NCI-H2227 (cell line): Measurements from ENCODE around the gene DDX39A.
A peak's percentile ranks its signal among the peaks of the same experiment; 100 is the strongest.

Experiments used
- DNase-seq: peaks from one replicate; lab custom pipeline; 2025; ENCODE audit not compliant: unreplicated experiment; lab: John Stamatoyannopoulos, UW

Gene DDX39A

DNA sequence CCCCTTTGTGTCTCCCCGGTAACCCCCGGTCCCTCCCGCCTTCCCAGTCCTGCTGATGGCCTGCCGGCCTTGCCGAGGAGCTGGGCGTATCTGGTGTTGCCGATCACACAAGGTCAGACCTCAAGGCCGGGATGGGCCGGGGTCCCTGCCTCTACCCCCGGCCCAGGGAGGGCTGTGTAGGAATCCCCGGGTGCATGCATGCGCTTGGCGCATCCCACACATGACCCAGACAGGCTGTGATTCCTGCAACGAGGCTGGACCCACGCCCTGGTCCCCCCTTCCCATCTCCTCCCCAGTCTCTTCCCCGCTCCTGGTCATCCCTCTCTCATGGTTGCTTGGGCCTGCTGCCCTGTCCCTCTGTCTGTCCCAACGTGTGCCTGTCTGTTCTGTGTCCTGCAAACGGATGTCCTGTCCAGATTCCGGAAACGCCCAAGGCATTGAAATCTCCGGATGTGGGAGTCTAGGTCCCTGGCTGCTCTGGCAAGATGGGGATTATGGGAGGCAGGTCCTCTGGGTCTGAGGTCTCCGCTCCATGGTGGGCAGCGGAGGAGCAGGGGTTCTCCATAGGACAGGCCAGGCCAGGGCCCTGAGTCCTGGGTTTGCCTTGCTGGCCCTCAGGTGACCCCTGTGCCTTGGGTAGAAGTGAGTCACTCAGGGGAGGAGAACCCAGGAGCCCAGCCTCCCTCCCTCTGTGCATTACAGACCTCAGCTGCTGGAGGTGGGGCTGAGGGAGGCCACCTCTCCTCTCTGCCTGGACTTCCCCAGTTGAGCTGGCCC is 15.6 kb upstream of the DDX39A start:
- DNase-seq = no peak

DNA sequence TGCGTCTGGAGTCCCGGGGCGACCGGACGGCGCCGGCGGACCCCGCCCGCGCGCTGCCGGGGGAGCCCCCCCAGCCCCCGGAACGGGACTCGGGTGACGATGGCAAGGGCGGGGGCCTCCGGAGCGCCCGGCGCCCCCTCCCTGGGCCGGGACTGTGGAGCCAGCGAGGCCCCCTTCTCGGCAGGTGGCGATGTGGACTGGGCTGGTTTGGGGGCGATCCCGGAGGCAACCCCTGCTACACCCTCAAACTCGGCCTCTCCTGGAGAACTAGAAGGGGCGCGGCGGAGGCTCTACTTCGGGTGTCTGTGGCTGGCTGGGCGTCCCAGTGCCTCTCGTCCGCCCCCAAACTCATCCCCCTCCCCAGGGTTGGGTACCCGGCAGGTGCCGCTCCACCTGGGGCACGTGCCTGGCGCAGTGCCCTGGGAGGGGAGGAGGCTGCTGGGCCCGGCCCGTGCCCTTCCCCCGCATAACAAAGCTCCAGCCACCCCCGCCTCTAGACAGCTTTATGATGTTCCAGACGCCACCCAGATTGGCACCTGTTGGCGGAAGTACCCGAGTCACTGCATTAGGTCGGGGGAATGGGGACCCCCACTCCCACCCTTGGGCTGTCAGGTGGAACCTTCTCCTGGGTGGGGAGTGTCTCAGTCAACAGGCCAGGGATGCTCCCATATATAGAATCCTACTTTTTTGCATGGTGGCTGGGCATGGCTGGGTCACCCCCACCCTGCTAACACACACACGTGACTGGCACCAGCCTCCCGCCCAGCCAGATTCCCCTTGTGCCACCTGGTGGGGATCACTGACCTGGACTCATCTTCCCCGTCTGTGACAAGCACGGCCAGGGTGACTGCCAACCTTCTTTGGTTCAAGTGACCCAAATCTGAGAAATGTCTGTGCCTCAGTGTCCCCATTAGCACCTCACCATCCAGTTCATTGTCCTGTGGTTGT is 14.7 kb upstream of the DDX39A start:
- DNase-seq = peak; percentile 25

DNA sequence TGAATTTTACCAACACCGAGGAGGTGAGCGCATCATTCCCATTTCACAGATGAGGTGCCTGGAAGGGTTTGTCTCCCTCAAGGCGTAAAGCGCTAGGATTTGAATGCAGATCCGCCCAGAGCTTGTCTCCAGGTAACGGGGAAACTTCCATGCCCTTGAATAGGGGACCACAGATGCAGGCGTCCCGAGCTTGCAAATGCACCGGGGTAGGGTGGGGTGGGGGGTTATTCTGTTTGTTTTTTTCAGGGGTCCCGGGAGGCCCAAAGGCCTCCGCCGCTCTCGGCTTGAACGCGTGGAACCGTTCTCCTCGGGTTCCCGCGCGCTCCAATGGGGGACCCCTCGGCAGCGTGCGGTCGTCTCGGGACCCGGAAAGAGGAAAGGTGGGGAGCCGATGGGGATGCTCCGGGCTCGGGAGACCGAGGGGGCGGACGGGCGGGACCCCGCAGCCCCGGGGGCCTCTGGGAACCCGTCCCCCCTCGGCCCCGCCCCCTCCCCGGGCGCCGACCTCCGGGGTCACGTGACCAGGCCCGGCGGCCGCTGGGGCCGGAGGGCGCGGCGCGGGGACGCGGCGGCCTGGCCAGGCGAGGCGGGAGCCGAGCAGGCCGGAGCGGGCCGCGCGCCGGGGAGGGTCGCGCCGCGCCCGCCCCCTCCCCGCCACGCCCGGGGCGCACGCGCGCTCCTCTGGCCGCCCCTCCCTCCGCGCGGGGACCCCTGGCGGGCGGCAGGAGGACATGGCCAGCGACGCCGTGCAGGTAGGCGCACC is 13.8 kb upstream of the DDX39A start, which contains the start of gene PKN1:
Gene PKN1, plus strand, starts transcription at position 516 of the 763 bp plus-strand sequence. Its CDS starts 216 bp downstream, at position 732.
- peak; percentile 69 for DNase-seq

DNA sequence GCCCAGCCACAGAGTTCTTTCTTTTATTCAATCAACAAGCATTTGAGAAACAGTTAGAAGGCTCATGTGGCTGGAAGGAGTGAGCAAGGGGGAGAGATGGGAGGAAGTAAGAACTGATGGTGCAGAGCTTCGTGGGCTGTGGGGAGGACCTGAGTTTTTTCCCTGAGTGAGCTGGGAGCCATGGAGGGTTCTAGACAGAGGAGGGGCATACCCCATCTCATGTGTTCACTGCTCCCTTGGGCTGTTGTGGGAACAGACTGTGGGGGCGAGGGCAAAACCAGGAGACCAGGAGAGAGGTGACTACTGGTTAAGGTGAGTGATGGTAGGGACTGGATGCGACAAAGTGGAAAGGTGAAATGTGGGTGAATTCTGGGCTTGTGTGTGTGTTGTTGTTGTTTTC is 11.6 kb upstream of the DDX39A start:
- no peak for DNase-seq

DNA sequence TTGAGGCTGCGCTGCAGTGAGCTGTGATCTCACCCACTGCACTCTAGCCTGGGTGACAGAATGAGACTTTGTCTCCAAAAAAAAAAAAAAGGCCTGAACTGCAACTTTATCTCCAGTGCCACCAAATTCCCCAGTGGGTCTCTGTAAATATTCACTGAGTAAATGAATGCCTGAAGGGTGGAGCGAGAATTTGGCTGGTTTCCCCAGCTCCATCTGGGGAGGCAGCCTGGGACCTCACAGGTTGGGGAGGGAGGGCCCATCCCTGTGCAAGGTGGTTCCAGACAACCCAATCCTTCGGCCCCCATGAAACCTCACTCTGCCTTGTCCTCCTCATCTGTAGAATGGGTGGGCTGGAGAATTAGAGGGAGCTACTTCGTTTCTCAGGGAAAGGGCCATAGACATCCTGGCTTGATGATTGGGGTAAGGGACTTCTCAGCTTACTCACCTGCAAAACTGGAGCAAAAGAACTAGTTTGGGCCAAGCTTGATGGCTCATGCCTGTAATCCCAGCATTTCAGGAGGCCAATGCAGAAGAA is 9.8 kb upstream of the DDX39A start:
- no peak for DNase-seq

DNA sequence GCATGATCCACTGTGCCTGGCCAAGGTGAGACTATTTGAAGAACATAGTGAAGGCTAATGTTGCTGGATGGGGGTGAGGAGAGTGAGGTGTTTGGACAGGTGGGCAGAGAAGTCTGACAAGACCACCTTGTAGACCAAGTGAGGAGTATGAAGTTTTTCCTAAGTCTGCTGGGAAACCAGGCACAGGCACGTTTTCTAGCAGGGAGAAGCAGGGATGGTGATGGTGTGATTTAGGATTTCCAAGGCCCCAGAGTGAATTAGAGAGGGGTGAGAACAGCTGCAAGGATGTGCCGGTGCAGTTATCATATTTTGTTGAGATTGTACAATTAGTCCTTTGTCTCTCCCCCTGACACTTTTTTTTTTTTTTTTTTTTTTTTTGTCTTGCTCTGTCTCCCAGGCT is 8.3 kb upstream of the DDX39A start:
- no peak for DNase-seq

DNA sequence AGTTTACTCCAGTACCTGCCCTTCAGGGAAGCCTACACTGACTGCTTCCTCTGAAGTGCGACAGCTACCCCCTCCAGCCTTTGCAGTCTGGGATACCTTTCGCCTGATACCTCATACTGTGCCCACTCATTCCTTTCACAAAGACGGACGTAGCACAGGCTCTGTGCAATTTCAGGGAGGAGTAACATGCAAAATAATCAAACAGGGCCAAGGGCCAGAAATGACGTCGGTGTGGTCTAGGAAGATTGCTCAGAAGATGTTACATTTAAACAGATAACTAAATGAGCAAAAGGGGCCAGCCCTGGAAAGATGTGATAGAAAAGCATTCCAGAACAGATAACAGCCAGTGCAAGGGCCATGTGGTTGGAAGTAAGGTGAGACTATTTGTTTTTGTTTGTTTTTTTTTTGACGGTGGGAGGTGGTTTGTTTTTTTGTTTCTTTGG is 6.6 kb upstream of the DDX39A start:
- DNase-seq = no peak

DNA sequence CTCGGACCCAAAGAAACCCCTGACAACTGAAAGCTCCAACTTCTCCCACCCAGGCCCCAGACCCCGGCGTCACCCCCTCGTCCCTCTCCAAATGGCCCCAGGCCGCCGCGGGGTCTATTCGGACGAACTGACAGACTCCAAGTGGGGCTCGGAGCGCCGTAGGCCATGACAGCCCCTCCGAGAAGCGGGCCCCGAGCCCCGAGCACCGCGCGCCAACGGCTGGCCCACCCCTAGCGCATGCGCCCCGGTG is 360 bp downstream of the DDX39A start:
- no peak for DNase-seq

DNA sequence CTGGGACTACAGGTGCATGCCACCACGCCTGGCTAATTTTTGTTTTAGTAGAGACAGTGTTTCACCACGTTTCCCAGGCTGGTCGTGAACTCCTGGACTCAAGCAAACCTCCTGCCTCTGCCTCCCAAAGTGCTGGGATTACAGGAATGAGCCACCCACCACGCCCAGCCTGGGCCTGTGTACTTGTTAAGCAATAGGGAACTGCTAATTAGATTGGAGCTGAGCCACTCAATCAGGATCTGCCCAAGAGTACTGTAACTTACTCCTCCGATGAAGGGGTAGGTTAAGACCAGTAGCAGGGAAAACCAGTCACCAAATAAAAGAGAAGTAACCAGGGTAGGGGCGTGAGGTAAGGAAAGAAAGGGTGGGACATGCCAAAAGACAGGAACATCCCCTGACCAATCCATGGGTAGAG is 2.3 kb downstream of the DDX39A start:
- DNase-seq = no peak

DNA sequence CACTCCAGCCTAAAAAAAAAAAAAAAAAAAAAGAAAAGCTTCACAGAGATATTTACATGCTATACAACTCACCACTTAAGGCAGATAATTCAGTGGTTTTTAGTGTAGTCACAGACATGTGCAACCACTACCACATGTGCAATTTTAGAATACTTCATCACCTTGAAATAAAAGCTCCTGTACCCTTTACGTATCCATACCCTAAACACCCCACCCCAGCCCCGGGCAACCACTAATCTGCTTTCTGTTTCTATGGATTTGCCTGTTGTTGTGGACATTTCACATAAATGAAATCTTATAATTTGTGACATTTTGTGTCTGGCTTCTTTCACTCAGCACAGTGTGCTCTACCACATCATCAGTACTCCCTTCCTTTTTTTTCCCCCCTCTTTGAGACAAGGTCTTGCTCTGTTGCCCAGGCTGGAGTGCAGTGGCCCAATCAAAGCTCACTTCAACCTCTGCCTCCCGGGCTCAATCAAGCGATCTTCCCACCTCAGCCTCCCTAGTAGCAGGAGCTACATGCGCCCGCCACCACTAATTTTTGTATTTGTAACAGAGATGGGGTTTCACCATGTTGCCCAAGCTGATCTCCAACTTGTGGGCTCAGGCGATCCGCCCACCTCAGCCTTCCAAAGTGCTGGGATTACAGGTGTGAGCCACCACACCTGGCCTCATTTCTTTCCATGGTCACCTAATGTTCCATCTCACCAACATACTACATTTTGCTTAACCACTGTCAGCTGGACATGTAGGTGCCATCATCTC is 4.0 kb downstream of the DDX39A start:
- DNase-seq = no peak

DNA sequence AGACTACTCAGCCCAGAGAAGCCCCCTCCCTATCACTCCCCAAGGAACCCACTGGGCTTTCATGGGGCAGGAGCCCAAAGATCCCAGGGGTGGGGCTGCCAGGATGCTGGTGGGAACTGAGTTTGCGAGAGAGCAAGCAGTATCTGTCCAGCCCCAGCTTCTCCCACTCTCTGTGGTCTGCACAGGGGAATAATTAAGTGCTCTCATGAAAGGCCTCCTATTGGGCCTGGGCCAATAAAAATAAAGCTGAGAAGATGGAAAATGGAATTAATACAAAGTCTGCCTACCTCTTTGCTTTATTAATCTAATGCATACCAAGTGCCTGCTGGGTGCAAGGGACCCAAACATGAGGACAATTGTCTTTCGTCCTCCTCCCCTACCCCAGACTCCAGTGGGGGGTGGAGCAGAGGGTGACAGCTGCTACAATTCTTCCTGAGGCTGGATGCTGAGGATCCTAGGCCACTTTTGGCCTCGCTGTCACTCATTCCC is 5.4 kb downstream of the DDX39A start:
- no peak for DNase-seq

DNA sequence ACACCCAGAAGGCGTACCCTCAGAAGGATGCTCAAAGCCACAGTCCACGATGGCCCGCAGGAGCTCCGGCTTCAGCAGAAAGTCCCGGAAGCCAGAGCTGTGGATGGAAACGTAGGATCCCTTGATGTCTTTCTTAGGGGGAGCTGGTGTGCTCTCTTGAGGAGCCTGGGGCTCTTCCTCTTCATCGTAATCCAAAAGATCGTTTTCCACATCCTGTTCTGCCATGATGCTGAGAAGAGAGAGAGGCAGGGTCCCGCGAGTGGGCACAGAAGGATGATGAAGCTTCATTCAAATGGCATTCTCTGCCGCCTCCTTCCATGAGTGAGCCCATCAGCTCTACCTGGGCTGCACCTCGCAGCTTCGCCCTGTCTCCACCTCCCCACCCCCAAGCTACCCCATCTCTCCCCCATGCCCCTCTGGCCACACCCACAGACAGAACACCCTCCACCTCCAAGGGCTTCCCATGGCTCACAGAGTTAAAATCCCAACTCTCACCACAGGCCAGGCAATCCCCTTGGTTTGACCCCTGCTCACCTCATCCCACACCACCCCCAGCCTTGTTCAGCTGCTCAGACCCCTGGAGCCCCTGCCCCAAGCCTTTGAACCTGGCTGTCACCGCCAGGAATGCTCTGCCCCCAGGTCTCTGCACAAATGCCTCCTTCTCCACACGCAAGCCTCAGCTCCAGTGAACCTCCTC is 6.0 kb downstream of the DDX39A start:
- no peak for DNase-seq

DNA sequence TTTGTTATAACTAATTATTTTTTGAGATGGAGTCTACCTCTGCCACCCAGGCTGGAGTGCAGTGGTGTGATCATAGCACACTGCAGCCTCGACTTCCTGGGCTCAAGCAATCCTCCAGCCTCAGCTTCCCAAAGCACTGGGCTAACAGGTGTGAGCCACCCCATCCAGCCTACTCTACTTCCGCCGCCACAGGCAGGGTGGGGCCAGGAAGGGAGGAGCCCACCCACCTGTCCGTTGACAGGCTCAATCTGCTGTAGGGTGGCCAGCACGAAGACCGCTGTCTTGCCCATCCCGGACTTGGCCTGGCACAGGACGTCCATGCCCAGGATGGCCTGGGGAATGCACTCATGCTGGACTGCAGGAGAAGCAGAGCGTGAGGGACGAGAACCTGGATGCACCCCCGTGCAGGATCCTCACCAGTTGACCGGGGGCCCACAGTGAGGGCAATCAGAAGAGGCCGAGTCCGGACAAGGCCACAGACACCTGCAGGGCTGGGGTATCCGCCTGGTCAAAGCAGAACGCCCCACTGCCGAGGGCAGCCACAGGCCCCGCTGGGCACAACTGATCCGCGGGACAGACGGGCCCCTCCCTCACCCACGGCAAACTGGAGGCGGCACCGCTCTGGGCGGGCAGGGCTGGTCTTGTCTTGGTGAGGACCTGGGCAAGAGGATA is 6.7 kb downstream of the DDX39A start:
- no peak for DNase-seq

DNA sequence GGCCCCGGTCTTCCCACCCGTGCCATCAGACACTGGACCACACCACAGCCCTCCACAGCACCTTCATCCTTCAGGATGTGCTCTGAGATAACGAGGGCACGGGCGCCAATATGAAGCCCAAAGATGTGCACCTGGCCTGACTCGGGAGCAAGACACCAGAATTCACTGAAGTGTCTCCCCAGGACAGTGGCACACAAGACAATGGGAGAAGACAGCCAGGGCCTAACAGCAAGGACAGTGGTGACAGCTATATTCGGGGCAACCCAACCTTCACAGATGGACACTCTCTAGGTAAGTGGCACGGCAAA is 7.2 kb downstream of the DDX39A start:
- no peak for DNase-seq

DNA sequence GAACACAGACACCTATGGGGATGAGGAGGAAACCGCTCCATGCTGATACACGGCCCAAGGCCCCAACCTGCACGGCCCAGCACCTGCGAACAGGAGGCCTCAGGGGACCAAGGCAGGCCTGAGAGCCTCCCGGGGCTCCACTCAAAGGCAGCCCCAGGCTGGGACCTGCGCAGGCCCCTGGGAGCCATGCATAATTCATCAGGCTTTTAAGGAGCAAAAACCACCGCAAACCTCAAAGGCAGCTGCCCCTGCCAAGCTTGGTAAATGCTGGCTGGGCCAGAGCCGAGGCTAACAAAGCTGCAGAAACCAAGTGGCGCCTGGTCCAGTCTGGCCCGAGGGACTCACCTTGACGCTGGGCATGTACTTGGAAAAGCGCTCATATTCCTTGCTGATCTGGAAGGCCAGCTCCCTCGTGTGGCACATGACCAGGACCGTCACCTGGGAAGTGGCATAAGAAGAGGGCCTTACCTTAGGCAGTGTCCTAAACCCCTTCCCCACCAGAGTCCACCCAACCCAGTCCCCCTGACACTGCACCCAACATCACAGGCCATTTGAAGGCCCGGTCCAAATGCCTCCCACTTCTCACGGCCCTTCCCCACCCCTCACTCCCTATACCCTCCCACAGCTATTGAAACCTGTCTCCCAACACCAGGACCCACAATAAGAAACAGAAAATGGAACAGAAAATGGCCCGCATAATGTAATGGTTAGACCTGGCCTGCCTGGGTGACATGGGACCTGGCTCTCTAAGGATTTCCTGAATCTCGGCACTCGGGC is 7.8 kb downstream of the DDX39A start:
- no peak for DNase-seq

DNA sequence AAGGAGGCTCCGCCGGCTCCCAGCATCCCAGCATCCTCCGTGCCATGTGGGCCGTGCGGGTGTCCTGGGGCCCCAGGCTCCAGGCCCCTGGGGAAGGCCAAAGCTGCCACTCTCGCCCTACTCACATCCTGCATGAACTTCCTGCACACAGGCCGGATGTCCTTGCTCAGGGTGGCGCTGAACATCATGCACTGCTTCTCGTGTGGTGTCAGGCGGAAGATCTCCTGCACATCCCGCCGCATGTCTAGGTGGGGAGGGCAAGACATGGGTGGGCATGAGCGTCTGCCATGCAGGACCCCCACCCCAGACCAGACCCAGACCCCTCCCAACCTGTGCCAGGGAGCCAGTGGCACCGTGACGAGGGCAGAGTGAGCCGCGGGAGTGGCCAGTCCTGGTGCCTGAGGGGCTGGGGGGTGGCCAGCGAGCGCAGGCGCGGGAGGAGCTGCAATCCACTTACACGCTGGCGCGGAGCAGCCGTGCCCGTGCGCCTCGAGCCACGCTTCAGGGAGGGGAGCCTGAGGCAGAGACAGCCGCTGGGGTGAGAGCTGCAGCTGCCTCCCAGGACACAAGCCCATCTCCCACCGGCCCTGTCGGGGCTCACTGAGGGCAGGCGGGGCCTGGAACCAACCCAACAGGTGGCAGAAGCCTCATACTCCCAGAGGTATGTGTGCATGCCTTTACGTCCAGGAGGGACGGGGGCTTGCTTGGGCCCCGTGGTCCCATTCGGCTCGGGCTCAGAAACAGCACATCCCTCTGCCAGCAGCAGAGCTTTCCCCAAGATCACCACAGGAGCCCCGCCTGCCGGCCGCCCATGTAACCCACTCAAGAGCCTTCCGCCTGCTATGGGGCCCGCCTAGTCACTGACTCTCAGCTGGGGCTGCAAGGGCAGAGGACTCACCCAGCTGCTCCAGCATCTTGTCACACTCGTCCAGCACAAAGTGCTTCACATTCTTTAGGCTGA is 8.8 kb downstream of the DDX39A start:
- DNase-seq = no peak
